ENCODE results near the gene CRHR1. TPM values are rescaled to one million over a fixed set of nuclear protein-coding genes. Genes with fewer than 3 reads are reported as not detected.

CRHR1 gene
- polyA plus RNA-seq, 1 donor (not counting 4 experiments of a cell fraction or from before 2014, with no cell fraction given): not detected

- Histone ChIP-seq H4K20me1 (ENCODE audit: control insufficient read depth, extremely low read depth, insufficient read depth, low read length) (peaks cover 2% of the 10 kb centered on the region), H3K9me3 (ENCODE audit: control insufficient read depth, low read depth, low read length) (no peaks in the 10 kb centered on the region), H3K36me3 (ENCODE audit: control insufficient read depth in 2 of 2, extremely low read depth in 1 of 2, insufficient read depth in 2 of 2, low read length in 2 of 2) (no peaks in the 10 kb centered on the region), H3K4me3 (ENCODE audit: control insufficient read depth in 2 of 3, extremely low read depth in 1 of 3, insufficient read depth in 2 of 3, low read depth in 1 of 3, low read length in 3 of 3) (no peak overlapping the region), H3K79me2 (ENCODE audit: control insufficient read depth, insufficient read depth, low read length) (no peaks in the 10 kb centered on the region), H3K9ac (ENCODE audit: control insufficient read depth, extremely low read depth, insufficient read depth, low read length) (no peak overlapping the region), H3K27me3 (ENCODE audit: control insufficient read depth, extremely low read depth, insufficient read depth, low read length) (peaks cover 8% of the 10 kb centered on the region), H3K27ac (ENCODE audit: control insufficient read depth, insufficient read depth, low read length) (no peak overlapping the region), H3K9me1 (ENCODE audit: control insufficient read depth, extremely low read depth, insufficient read depth, low read length) (no peaks in the 10 kb centered on the region), H3K4me1 (ENCODE audit: control insufficient read depth, extremely low read depth, insufficient read depth, low read length) (no peaks in the 10 kb centered on the region), H3K4me2 (ENCODE audit: control insufficient read depth, extremely low read depth, insufficient read depth, low read depth, low read length) (no peak overlapping the region), H2AFZ (ENCODE audit: control insufficient read depth, low read length) (no peak overlapping the region)
- TF ChIP-seq, protein P1, sequence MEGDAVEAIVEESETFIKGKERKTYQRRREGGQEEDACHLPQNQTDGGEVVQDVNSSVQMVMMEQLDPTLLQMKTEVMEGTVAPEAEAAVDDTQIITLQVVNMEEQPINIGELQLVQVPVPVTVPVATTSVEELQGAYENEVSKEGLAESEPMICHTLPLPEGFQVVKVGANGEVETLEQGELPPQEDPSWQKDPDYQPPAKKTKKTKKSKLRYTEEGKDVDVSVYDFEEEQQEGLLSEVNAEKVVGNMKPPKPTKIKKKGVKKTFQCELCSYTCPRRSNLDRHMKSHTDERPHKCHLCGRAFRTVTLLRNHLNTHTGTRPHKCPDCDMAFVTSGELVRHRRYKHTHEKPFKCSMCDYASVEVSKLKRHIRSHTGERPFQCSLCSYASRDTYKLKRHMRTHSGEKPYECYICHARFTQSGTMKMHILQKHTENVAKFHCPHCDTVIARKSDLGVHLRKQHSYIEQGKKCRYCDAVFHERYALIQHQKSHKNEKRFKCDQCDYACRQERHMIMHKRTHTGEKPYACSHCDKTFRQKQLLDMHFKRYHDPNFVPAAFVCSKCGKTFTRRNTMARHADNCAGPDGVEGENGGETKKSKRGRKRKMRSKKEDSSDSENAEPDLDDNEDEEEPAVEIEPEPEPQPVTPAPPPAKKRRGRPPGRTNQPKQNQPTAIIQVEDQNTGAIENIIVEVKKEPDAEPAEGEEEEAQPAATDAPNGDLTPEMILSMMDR (optimal IDR thresholded peaks at IDR 0.05 in 1 of 3, IDR thresholded peaks at IDR 0.05 in 1 of 3, conservative IDR thresholded peaks at IDR 0.05 in 1 of 3; ENCODE audit: extremely low read depth in 1 of 3, insufficient read depth in 2 of 3, low read length in 3 of 3): no peak
- no peak for TF ChIP-seq EZH2 (IDR thresholded peaks at IDR 0.05; ENCODE audit: low read length)
- no peak for FAIRE-seq
- no peak for DNase-seq (ENCODE audit: low read depth, low spot score)
- dilution Hi-C loops (cut with MboI; ENCODE audit: extremely low pct_ligation_motif_present, low sequenced_read_pairs): no loop called here
These were observed 50.6 kb downstream of the CRHR1 start for GRCh38 chr17:45834471-45835396.

DNA sequence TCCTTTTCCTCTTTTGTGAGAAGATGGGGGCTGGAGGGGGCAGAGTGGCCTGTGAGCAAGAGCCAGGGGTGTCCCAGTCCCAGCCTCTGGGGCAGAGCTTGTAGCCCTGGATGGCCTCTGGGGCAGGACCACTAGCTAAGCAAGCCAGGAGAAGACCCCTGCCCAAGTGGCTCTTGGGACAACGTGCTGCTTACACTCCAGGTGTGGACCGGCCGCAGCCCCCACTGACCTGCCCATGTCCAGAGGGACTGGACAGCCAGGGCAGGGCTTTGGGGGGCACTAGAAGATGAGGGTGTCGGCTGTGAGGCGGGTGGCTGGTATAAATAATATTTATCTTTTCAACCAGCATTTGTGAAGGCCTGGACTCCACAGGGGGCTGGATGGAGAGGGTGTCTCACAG, 51.4 kb downstream of the CRHR1 start:
- Histone ChIP-seq H3K4me2 (ENCODE audit: control insufficient read depth, extremely low read depth, insufficient read depth, low read depth, low read length) (no peak overlapping the region), H3K9ac (ENCODE audit: control insufficient read depth, extremely low read depth, insufficient read depth, low read length) (no peak overlapping the region), H2AFZ (ENCODE audit: control insufficient read depth, low read length) (no peak overlapping the region), H3K36me3 (ENCODE audit: control insufficient read depth in 2 of 2, extremely low read depth in 1 of 2, insufficient read depth in 2 of 2, low read length in 2 of 2) (no peaks in the 10 kb centered on the region), H3K4me1 (ENCODE audit: control insufficient read depth, extremely low read depth, insufficient read depth, low read length) (no peaks in the 10 kb centered on the region), H3K27ac (ENCODE audit: control insufficient read depth, insufficient read depth, low read length) (no peak overlapping the region), H3K9me3 (ENCODE audit: control insufficient read depth, low read depth, low read length) (no peaks in the 10 kb centered on the region), H3K9me1 (ENCODE audit: control insufficient read depth, extremely low read depth, insufficient read depth, low read length) (no peaks in the 10 kb centered on the region), H3K79me2 (ENCODE audit: control insufficient read depth, insufficient read depth, low read length) (no peaks in the 10 kb centered on the region), H4K20me1 (ENCODE audit: control insufficient read depth, extremely low read depth, insufficient read depth, low read length) (peaks cover 2% of the 10 kb centered on the region), H3K4me3 (ENCODE audit: control insufficient read depth in 2 of 3, extremely low read depth in 1 of 3, insufficient read depth in 2 of 3, low read depth in 1 of 3, low read length in 3 of 3) (no peak overlapping the region), H3K27me3 (ENCODE audit: control insufficient read depth, extremely low read depth, insufficient read depth, low read length) (peaks cover 8% of the 10 kb centered on the region)
- no peak for FAIRE-seq
- TF ChIP-seq EZH2 (IDR thresholded peaks at IDR 0.05; ENCODE audit: low read length): no peak
- TF ChIP-seq, protein P1 (optimal IDR thresholded peaks at IDR 0.05 in 1 of 3, IDR thresholded peaks at IDR 0.05 in 1 of 3, conservative IDR thresholded peaks at IDR 0.05 in 1 of 3; ENCODE audit: extremely low read depth in 1 of 3, insufficient read depth in 2 of 3, low read length in 3 of 3): no peak
- no peak for DNase-seq (ENCODE audit: low read depth, low spot score)
- dilution Hi-C loops (cut with MboI; ENCODE audit: extremely low pct_ligation_motif_present, low sequenced_read_pairs): no loop called here

Data from keratinocyte (primary cell).